Endothelial cell (in vitro differentiated cells): Measurements from ENCODE around the gene CACNB4. TPM values are rescaled to one million over a fixed set of nuclear protein-coding genes. Genes with fewer than 3 reads are reported as not detected.

Experiments used
- DNase-seq: peaks from one replicate; pipeline ENCODE4 v3.0.0; 2021; ENCODE audit warnings: low spot score
- H3K27ac Mint-ChIP-seq: one replicate; pipeline ENCODE4 v1.8.0; 2021; ENCODE audit warnings: mixed read lengths, inconsistent platforms; ENCODE audit not compliant: unreplicated experiment
- H3K27me3 Mint-ChIP-seq: one replicate; pipeline ENCODE4 v1.8.0; 2021; ENCODE audit warnings: mild to moderate bottlenecking, moderate library complexity, mixed read lengths, inconsistent platforms; ENCODE audit not compliant: unreplicated experiment
- H3K36me3 Mint-ChIP-seq: one replicate; pipeline ENCODE4 v1.8.0; 2021; ENCODE audit warnings: mild to moderate bottlenecking, low read depth, mixed read lengths, inconsistent platforms; ENCODE audit not compliant: unreplicated experiment
- H3K4me1 Mint-ChIP-seq: one replicate; pipeline ENCODE4 v1.8.0; 2021; ENCODE audit warnings: mild to moderate bottlenecking, mixed read lengths, inconsistent platforms; ENCODE audit not compliant: unreplicated experiment
- H3K4me3 Mint-ChIP-seq: one replicate; pipeline ENCODE4 v1.8.0; 2021; ENCODE audit warnings: mild to moderate bottlenecking, mixed read lengths, inconsistent platforms; ENCODE audit not compliant: unreplicated experiment
- H3K9me3 Mint-ChIP-seq: one replicate; pipeline ENCODE4 v1.8.0; 2021; ENCODE audit warnings: mixed read lengths, inconsistent platforms; ENCODE audit not compliant: unreplicated experiment
- total RNA-seq: library from RNA; stranded (reverse); fragmentation: NEBNext Ultra II Directional; extraction: Animal tissue kit (Norgen Biotek cat#: 25700); gene quantifications from one replicate; pipeline ENCODE4 v1.2.1, GENCODE V29; 2021; ENCODE audit not compliant: unreplicated experiment
- TF ChIP-seq, protein P1 (sequence below): fragments of 200-600 bp; sonication (generic); IDR thresholded peaks from one replicate; pipeline ENCODE4 v1.5.0; 2021; ENCODE audit warnings: antibody characterized with exemption; ENCODE audit not compliant: unreplicated experiment

Gene CACNB4
- total RNA-seq, 1 donor from 2014 or later, result 1.5 TPM

DNA sequence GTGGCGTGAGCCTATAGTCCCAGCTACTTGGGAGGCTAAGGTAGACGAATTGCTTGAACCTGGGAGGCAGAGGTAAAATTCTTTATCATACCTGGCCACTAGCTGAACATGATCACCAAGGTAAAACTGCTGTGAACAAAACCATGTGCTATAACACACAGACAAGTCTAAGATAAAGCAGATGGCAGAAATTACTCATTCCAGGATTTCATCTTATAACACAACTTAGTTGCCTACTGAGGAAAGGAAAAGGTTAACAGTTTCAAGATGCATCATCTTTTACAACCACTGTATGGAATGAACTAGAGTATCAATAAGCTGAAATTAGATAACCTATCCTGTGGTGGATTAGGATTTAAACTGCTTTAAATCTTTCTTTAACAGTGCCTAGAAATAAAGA, 278.9 kb downstream of the CACNB4 start:
- H3K4me1 Mint-ChIP-seq, result peaks cover 31% of the 10 kb centered on the region
- no peak overlapping the region for H3K27ac Mint-ChIP-seq
- TF ChIP-seq, protein P1, sequence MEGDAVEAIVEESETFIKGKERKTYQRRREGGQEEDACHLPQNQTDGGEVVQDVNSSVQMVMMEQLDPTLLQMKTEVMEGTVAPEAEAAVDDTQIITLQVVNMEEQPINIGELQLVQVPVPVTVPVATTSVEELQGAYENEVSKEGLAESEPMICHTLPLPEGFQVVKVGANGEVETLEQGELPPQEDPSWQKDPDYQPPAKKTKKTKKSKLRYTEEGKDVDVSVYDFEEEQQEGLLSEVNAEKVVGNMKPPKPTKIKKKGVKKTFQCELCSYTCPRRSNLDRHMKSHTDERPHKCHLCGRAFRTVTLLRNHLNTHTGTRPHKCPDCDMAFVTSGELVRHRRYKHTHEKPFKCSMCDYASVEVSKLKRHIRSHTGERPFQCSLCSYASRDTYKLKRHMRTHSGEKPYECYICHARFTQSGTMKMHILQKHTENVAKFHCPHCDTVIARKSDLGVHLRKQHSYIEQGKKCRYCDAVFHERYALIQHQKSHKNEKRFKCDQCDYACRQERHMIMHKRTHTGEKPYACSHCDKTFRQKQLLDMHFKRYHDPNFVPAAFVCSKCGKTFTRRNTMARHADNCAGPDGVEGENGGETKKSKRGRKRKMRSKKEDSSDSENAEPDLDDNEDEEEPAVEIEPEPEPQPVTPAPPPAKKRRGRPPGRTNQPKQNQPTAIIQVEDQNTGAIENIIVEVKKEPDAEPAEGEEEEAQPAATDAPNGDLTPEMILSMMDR, result no peak
- no peak overlapping the region for H3K4me3 Mint-ChIP-seq
- H3K36me3 Mint-ChIP-seq, result no peaks in the 10 kb centered on the region
- no peaks in the 10 kb centered on the region for H3K9me3 Mint-ChIP-seq
- no peaks in the 10 kb centered on the region for H3K27me3 Mint-ChIP-seq
- DNase-seq, result no peak

DNA sequence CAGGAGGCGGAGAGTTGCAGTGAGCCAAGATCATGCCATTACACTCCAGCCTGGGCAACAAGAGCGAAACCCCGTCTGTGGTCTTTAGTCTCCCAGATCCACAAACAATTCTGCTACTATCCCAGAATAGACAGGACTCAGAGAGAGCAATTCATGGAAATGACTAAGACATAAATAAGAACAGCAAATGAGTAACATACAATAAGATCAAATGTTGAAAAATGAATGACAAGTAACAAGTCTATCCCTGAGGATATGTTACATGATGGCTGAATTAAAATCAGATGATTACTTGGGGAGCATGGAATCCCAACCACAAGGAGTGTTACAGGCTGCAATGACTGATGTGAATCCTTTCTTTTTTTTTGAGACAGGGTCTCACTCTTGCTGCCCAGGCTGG, 280.9 kb downstream of the CACNB4 start:
- no peak overlapping the region for H3K27ac Mint-ChIP-seq
- DNase-seq, result no peak
- H3K36me3 Mint-ChIP-seq, result peaks cover 1% of the 10 kb centered on the region
- H3K4me1 Mint-ChIP-seq, result peaks cover 17% of the 10 kb centered on the region
- no peaks in the 10 kb centered on the region for H3K9me3 Mint-ChIP-seq
- TF ChIP-seq, protein P1, result no peak
- H3K4me3 Mint-ChIP-seq, result no peak overlapping the region
- H3K27me3 Mint-ChIP-seq, result no peaks in the 10 kb centered on the region

DNA sequence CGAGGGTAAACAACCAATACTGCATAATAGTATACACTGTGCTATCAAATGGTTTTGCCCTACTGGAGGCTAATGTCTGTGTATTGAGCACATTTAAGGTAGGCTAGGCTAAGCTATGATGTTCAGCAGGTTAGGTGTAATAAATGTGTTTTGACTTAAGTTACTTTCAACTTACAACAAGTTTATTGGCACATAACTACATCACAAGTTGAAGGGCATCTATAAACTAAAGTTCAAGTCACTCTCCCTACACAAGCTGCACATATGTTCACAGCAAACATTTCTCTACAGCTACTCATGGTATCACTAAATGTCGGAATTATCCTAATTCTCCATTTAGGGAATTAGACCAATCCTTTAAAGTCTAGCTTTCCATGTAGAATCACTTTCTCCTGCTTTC, 282.0 kb downstream of the CACNB4 start:
- H3K4me3 Mint-ChIP-seq, result no peak overlapping the region
- no peak overlapping the region for H3K27ac Mint-ChIP-seq
- no peaks in the 10 kb centered on the region for H3K27me3 Mint-ChIP-seq
- no peaks in the 10 kb centered on the region for H3K9me3 Mint-ChIP-seq
- DNase-seq, result no peak
- peaks cover 9% of the 10 kb centered on the region for H3K36me3 Mint-ChIP-seq
- TF ChIP-seq, protein P1, result no peak
- H3K4me1 Mint-ChIP-seq, result peaks cover 8% of the 10 kb centered on the region

DNA sequence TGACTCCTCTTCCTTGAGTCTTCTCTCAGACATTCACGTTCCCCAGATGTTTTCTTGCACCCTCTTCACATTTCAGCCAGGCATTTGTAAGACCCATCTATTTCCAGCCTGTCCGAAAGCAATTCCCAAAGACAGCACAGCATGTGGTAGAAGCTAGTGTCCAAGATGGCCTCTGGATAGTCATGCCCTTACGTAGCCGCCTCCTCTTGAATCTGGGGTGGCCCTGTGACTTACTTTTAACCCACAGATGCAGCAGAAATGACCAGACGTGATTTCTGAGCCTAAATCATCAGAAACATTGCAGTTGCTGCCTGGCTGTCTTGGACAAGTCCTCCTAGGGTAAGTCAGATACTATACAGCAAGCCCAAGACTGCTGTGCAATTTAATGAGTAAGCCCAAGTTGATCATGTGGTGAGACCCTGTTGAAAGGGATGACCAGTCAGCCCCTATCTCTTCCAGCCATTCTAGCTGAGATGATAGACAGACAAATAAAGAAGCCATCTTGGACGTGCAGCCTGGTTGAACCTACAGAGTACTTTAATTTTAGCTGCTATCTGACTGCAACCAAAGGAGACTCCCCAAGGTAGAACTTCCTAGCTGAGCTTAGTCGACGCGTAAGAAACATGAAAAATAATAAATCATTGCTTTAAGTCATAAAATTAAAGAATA, 282.9 kb downstream of the CACNB4 start:
- TF ChIP-seq, protein P1, result no peak
- Mint-ChIP-seq H3K27ac (no peak overlapping the region), H3K4me3 (no peak overlapping the region), H3K9me3 (no peaks in the 10 kb centered on the region), H3K36me3 (peaks cover 13% of the 10 kb centered on the region), H3K4me1 (peaks cover 3% of the 10 kb centered on the region), H3K27me3 (no peaks in the 10 kb centered on the region)
- DNase-seq, result no peak

DNA sequence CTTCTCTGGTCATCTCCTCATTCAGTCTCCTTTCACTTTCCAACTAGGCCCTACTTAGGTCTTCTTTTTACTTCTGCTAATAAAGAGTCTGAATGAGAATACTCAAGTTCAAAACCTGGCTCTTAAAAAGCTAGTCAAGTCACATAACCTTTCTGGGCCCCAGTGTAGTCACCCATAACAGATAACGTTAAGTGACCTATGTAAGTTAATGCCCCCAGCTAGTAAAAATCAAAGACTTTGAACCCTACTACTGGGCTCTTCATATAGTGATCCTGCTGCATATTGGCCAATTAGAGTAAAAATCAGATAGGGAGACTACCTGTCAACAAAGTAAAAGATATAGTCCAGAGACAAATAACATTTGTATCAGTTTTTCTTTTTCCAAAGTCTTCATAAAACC, 288.4 kb downstream of the CACNB4 start:
- TF ChIP-seq, protein P1, result no peak
- Mint-ChIP-seq H3K4me1 (no peaks in the 10 kb centered on the region), H3K36me3 (peaks cover 13% of the 10 kb centered on the region)

More for the DNA sequence above, 288.4 kb downstream of the CACNB4 start:
- Mint-ChIP-seq H3K27ac (no peak overlapping the region), H3K9me3 (no peaks in the 10 kb centered on the region), H3K27me3 (no peaks in the 10 kb centered on the region), H3K4me3 (no peak overlapping the region)
- no peak for DNase-seq
